Left renal cortex interstitium (tissue), 4 donors: ENCODE data around the gene GCK. TPM values are rescaled to one million over a fixed set of nuclear protein-coding genes. Genes with fewer than 3 reads are reported as not detected.

Experiments
- DNase-seq, 4 donors: peaks; one replicate each; pipeline ENCODE4 v3.0.0-alpha.2; 2013; ENCODE audit warnings: low read depth in 4 of 4, low spot score in 2 of 4, missing footprints in 1 of 4
- polyA plus RNA-seq, 4 donors: library from polyadenylated mRNA; unstranded; fragments of 120-200 nt; gene quantifications; one replicate each; pipeline ENCODE4 v1.2.1, GENCODE V29; 2013; ENCODE audit not compliant: insufficient read length in 4 of 4

GCK gene
- polyA plus RNA-seq, 4 donors = 3.2 to 4.8 (median 3.9) TPM

DNA sequence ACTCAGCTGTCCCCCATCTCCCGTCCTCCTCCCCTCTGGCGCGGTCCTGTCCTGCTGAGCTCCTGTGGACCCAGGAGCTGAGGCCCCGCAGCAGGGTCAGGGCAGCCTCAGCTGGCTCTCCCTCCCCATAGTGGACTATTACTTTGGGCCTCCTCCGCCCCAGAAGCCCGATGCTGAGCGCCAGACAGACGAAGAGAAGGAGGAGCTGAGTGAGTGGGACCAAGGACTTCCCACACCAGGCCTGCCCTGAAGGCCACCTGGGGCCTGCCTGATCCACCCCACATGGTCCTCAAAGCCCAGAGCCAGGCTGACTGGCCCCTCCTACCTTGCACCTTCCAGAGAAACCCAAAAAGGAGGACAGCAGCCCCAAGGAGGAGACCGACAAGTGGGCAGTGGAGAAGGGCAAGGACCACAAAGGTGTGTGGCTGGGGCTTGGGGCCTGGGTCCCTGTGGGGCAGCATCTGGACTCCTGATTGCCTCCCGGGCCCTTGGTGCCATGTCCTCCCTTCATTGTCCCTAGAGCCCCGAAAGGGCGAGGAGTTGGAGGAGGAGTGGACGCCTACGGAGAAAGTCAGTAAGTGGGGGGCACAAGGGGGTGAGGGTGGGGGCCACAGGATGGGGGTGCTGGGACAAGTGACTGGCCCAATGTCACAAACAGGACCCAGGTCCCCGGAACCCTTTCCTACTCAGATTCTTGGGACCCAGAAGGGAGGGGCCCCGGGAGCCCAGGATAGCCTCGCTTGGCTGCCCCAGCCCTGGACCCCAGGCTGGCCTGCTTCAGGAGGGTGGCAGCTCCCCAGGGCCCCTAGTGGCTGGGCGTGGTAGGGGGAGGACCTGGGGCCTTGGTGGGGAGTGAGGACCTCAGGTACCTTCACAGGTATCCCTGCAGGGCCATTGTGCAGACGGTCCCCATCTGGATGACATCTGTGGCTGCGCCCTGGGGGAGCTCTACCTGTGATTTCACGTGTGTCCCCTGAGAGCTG lies 80.2 kb downstream of the GCK start:
- DNase-seq = no peak

DNA sequence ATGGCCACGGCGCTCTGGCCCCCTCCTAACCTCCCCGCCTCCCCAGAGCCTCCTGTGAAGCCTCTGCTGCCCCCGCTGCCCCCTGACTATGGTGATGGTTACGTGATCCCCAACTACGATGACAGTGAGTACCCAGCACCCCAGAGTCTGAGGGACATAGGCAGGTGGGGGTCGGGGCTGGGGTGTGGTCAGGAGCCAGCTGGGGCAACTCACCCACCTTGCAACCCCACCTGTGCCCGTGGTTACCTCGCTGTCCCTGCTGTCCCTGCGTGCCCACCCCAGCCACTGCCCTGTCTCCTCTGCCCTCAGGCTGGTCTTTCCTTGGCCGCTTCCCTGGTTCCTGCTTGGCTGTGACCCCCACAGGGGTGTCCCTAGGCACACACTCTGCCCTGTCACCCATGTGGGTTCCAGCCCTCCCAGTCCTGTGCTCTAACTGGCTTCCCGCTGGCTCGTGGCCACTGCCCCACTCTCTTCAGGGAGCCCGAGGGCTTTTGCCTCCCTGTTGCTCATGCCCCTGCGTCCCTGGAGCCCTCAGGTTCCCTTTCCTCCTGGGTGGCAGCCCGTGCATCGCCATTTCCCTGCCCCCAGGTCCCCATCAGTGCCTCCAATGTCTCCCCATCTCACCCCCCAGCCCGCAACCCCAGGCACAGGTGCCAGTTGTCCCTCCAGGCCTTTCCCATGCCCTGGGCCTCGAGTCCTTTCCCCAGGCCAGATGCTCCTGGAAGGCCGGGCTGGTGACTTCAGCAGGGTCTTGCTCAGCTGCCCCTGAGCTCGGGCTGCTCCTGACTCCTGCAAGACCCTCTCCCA lies 81.1 kb downstream of the GCK start:
- DNase-seq = no peak

DNA sequence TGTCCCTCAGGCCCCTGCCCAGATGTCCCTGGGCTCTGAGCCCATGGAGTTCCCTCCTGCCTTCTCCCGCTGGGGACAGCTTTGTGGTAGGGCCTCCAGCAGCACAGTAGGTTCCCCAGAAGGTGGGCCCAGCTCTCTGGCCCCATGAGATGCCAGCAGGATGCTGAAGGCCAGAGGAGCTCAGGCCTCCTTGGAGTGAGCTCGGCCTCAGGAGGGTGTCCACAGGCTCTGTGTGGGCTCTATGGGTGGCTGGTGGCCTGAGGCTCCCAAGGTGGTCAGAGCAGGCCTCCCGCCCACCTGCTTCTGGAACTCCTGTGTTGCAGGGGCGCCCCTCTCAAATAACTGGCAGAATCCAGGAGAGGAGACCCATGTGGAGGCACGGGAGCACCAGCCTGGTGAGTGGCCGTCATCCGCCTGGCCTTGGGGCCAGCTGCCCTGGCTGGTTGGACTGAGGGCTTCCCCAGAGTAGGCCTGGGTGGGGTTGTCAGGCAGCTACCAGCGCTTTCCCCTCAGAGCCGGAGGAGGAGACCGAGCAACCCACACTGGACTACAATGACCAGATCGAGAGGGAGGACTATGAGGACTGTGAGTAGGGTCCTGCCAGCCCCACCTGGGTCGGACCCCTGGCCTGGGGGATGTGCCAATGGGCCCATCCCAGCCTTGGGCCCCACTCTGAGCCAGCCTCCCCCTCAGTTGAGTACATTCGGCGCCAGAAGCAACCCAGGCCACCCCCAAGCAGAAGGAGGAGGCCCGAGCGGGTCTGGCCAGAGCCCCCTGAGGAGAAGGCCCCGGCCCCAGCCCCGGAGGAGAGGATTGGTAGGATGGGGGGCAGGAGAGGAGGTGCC lies 81.9 kb downstream of the GCK start:
- DNase-seq = no peak

DNA sequence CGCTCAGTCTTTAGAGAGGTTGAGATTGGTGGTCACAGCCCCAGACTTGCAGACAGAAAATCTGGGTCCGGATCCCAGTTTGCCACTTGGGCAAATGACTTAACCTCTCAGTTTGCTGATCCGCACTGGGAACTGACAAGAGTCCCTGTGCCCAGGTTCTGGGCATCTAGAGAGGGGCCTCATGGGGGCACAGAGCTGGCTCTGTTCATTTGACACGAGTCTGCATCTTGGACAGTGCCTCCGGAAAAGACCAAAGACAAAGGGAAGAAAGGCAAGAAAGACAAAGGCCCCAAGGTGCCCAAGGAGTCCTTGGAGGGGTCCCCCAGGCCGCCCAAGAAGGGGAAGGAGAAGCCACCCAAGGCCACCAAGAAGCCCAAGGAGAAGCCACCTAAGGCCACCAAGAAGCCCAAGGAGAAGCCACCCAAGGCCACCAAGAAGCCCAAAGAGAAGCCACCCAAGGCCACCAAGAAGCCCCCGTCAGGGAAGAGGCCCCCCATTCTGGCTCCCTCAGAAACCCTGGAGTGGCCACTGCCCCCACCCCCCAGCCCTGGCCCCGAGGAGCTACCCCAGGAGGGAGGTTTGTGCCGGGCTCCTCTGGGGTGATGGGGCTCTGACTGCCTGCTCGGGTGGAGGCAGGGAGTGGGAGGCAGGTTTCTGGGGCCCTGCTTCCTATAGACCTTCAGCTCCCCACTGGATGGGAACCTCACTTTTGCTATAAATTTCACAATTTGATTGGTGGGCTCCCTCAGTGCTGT lies 82.8 kb downstream of the GCK start:
- DNase-seq = no peak

DNA sequence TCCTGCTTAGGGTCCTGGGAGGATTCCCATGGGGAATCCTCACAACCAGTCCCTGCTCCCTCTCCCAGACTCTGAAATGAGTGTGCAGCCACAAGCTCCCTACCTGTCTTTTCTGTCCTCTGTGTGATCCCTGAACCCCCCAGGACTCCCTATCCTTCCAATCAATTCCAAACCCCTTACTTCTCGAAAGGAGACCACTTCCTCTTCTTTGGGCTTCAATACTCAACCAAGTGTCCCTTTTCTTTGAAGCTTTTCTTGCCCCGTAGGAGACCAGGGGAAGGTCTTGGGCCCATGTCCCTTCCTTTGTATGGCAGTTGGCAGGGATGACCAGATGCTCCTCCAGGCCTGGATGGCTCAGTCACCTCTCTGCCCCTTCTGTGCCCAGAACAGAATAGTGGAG lies 83.4 kb downstream of the GCK start:
- DNase-seq = no peak

DNA sequence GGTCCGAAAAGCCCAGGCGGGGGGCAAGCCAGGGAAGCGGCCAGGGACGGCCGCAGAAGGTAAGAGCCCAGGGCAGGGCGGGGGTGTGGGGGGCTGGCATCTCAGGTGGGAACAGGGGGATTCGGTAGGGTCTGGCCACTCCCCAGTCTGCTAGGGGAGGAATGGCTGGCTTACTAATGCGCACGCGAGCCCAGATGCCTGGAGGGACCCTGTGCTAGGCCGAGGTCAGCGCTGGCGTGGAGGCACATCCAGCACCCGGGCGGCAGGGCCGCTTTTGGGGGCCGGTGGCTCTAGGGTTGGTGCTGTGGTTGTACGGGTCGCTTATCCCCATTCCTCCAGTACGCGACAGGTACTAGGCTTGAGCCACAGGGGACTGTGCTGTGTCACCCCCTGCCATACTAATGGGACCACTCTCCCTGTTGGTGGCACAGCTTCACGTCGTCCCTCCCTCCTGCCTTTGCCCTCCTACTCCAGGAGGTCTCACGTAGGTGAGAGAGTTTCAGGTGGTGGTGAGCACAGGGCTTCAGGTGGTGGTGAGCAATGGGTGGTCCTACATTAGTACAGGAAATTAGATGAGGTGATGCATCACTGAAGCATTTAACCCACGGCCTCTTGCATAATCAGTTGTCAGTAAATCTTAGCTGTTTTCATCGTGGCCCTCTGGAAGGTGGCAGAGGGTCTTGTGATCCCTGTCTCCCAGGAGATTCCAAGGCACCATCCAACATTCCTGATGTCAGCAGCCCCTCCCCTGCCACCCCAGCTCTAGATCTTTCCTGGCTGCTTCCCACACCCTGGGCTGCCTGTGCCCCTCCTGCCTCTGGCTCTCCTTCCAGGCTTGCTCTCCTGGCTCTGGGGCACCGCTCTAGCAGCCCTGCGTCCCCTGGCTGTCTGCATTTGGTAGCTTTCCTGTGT lies 84.1 kb downstream of the GCK start:
- DNase-seq = no peak

DNA sequence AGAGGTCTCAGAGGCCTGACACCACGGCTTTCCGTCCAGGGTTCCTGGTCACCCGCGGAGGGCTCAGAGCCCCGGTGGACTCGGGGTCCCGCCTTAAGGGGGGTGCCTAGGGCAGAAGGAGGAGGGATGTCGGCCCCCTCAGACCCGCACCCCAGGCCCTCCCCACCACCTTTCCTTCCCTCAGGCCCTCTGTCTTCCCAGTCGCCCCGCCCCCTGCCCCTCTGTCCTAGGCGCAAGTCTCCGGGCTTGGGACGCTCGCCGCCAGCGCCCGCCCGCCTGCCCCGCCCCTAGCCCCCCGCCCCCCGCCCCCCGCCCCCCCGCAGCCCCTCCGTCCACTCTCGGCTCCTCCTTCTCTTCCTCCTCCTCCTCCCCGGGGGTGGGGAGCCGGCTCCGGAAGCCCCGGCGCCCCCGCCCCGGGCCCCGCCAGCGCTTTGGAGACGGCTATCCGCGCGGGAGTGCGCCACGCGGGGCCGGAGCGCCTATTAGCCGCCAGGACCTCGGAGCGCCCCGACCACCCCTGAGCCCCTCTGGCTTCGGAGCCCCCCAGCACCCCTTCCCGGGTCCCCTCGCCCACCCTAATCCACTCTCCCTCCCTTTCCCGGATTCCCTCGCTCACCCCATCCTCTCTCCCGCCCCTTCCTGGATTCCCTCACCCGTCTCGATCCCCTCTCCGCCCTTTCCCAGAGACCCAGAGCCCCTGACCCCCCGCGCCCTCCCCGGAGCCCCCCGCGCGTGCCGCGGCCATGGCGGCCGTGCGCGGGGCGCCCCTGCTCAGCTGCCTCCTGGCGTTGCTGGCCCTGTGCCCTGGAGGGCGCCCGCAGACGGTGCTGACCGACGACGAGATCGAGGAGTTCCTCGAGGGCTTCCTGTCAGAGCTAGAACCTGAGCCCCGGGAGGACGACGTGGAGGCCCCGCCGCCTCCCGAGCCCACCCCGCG lies 85.0 kb downstream of the GCK start, which contains the start of gene AEBP1:
Gene AEBP1, plus strand, starts transcription at position 423 of the 937 bp plus-strand sequence. Its CDS starts 321 bp downstream, at position 744.
- no peak for DNase-seq

DNA sequence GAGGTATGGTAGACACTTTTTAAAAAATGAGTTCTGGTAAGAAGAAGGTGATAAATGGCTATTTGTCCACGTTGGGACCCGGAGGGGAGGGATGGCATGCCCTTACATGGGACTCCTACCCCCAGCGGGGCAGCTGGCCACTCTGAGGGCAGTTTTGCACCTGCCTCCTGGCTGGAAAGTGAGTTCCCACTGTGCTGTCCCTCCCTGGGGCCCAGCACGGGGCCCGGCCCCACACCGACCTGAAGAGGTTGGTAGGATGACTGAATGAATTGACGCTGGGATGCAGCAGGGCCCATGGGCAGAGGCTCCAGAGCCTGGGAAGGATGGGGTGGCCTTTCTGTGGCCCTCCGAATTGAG lies 85.7 kb downstream of the GCK start:
- no peak for DNase-seq

DNA sequence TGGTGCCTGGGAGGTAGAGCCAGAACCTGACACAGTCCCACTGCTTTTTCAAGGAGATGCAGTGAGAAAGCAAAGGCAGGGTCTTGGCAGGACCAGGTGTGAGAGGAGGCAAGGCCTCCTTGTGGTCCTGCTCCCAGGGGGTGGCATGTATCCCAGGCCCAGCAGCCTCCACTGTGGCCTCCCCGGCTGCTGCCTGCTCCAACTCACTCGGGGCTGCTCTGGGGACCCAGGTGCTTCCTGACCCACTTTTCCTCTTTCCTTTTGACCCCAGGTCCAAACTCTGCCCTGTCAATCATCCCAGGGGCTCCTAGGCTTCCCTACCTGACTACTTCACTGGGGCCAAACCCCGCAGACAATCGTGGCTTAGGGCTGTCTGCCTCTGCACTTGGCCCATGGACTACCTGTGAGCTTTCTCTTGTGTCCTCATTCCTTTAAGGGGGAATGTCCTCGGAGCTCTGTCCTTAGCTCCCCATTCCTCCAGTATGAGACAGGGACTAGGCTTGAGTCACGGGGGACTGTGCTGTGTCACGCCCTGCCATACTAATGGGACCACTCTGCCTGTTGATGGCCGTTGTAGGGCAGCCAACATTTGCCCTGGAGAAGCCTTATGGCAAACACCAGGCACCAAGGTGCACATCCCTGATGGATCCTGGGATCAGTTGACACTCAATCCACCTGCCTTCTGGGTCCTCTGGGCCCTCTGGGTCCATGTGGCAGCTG lies 86.2 kb downstream of the GCK start:
- DNase-seq = no peak

DNA sequence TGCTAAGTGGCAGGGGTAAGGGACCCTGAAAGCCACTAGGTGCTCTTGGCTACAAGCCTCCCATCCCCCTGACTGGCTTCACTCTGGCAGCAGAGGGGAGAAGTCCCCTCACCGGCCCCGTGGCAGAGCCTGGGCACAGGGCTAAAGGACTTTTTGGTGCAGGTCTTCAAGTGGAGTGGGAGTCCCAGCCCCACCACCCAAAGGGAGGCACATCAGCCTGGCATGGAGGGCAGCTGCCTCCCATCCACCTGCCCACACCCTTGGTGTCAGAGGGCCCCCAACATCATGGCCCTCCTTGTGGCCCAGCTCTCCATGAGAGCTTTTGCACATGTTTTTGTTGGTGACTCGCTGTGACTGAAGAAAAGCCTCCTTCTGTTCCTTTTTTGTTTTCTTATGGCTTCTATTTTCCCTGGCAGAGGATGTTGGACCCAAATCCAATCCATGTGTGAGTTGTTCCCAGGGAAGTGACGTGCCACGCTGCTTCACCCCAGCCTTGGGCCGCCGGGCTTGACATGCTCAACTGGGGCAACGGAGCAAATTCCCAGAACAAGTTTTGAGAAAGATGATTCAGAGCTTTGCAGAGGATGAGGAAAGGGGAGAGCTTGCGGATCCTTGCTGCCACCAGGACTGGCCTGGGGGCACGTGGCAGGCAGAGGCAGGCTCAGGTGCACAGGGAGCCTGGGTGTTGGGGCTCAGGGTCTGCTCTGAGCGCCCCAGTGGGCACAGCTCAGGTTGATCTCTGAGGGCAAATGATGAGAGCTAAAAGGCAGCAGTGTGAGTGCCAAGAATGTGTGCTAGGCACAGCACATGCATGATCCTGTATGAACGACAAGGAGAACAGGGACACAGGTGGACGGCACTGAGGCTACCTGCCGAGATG lies 87.0 kb downstream of the GCK start:
- no peak for DNase-seq

DNA sequence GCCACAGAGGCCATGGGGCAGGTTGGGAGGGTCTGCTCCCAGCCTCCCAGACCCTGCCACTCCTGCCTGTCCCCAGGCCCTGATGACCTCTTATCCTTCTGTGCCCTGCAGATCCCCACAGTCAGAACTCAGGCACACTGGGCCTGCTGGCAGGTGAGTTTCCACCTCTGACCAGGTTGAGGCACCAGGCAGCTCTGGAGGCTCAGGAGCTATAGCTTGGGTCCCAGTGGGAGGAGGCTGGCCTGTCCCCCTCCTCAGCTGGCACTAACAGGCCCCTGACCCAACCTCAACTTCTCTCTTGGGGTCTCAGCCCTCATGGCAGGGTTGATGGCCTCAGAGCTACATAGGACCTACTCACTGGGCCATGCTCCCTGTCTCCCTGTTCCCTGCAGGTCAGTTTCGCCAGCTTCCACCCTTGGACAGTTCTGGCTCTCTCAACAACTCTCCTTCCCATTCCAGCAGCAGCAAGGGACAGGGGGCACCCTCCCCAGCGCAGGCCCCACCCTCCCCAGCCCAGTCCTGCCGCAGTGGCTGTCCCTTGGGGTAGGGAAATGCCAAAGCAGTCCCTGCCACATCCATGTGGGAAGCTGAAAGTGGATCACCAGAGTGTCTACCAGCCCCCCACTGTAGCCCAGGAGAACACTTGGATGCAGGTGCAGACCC lies 87.8 kb downstream of the GCK start:
- no peak for DNase-seq

DNA sequence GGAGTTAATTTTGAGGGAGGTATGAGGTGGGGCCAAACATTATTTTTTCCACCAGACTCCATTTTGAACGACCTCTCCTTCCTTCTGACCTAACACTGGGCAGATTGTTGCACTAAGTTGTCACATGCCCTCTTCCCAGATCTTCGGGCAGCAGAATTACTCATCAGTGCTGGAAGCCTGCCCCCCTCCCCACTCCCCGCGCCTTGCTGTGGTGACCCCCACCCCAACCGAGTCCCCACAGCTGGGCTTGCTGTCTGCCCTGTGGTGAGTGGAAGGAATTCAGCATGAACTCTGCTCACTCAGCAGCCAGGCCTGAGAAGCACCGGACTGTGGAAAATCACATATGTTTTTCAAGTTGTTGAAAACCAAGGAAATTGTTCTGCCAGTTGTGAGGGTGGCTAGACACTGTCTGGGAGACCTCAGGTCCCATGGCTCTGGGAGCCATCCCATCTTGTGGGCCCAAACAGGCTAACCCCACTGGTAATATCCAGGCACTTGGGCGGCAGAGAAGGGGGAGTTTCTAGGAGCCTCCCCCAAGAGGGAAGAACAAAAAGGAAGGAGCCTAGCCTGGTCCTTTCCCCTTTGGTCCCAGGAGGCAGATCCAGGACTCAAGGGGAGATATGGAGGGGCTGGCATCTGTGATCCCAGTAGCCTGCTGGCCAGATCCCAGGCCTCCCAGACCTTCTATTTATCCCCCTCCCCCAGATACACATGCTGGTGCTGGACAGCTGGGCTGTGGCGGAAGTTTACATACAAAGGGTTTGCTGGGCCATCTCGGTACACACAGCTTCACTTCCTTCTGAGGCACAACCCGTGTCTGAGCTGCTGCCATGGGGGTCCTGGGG lies 88.6 kb downstream of the GCK start:
- no peak for DNase-seq

DNA sequence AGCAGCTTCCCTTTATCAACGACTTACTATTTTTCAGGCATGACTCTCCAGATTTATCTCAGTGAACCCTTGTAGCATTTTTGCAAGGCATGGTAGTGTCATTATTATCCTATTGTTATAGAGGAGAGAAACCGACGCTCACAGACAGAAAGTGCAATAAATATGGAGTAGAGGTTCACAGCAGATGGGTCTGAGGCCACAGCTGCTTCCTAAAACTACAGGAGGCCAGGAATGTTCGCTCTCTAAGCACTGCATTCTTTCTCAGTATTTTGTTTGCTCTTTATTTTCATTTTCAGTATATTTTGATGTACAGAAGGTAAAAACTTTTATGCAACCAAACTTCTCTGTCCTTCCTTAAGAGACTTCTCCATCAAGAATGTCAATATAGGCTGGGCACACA lies 89.6 kb downstream of the GCK start:
- no peak for DNase-seq
